GM06990 (cell line): ENCODE results near the gene RNF214.

Experiments
- DNase-seq: peaks from one replicate; pipeline ENCODE4 v3.0.0-alpha.2; 2011; ENCODE audit not compliant: insufficient read length; ENCODE audit errors: extremely low read depth
- H3K27me3 ChIP-seq: replicated peaks from 2 replicates; pipeline ENCODE4 v1.6.0; 2011; ENCODE audit warnings: low read length; ENCODE audit not compliant: control insufficient read depth, insufficient read depth
- H3K36me3 ChIP-seq: 2 replicates; pipeline ENCODE4 v1.5.1; 2011; ENCODE audit warnings: low read length; ENCODE audit not compliant: control insufficient read depth, insufficient read depth
- H3K4me3 ChIP-seq: replicated peaks from 2 replicates; pipeline ENCODE4 v1.5.1; 2011; ENCODE audit warnings: low read depth, mild to moderate bottlenecking, control low read depth, low read length
- TF ChIP-seq, protein P1 (sequence below): IDR thresholded peaks from 2 replicates; pipeline ENCODE4 v1.5.1; 2011; ENCODE audit warnings: low read length, control low read depth, mild to moderate bottlenecking, inconsistent platforms; ENCODE audit not compliant: insufficient read depth, poor library complexity, severe bottlenecking

RNF214 gene

GRCh38 chr11:117313091-117313490 lies 80.6 kb downstream of the RNF214 start:
- no peak for DNase-seq
- Histone ChIP-seq H3K36me3 (no peaks in the 10 kb centered on the region), H3K27me3 (peaks cover 3% of the 10 kb centered on the region), H3K4me3 (no peak overlapping the region)
- TF ChIP-seq, protein P1, sequence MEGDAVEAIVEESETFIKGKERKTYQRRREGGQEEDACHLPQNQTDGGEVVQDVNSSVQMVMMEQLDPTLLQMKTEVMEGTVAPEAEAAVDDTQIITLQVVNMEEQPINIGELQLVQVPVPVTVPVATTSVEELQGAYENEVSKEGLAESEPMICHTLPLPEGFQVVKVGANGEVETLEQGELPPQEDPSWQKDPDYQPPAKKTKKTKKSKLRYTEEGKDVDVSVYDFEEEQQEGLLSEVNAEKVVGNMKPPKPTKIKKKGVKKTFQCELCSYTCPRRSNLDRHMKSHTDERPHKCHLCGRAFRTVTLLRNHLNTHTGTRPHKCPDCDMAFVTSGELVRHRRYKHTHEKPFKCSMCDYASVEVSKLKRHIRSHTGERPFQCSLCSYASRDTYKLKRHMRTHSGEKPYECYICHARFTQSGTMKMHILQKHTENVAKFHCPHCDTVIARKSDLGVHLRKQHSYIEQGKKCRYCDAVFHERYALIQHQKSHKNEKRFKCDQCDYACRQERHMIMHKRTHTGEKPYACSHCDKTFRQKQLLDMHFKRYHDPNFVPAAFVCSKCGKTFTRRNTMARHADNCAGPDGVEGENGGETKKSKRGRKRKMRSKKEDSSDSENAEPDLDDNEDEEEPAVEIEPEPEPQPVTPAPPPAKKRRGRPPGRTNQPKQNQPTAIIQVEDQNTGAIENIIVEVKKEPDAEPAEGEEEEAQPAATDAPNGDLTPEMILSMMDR: no peak

DNA sequence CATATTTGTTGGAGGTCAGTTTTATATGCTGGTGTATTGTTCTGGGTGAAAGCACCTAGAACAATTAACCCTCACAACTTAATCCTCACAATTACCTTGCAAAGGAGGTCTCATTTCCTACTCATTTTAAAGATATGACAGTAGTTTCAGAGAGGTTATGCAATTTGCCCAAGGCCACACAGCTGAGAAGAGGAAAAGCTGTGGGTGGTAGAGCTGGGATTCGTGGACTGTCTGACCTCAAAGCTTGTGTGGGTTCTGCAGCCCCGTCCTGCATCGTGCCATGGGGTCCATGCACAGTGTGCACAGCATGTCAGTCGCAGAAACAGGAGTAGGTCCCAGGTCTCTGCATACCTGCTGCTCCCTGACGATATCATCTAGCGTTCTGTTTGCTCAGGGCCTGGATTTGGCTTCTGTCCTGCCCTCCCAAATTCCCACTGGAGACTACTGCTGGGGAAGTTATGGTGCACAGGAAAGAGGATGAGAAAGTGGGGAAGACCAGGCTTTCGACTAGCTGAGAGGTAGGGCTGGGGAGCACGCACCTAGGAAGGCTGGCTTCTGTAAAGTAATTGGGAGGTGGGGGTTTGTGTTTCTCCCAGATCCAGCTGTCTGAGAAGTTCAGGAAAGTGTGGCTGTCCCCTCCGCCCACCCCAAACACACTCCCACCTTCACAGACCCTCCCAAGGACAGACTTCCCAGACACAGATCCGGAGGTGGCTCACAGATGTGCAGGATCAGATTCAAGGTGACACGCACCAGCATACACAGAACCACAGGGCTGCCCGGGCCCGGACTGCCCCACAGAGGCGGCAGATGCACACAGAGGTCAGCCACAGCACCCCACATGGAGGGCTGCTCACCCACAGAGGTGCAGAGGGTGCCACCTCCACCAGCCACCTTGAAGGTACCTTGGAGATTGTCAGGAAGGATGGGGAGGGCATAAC lies 81.6 kb downstream of the RNF214 start:
- H3K27me3 ChIP-seq: peaks cover 3% of the 10 kb centered on the region
- no peaks in the 10 kb centered on the region for H3K36me3 ChIP-seq
- H3K4me3 ChIP-seq: no peak overlapping the region
- TF ChIP-seq, protein P1: no peak
- DNase-seq: no peak

GRCh38 chr11:117314840-117315239 lies 82.4 kb downstream of the RNF214 start:
- TF ChIP-seq, protein P1: no peak
- Histone ChIP-seq H3K27me3 (peaks cover 3% of the 10 kb centered on the region), H3K36me3 (no peaks in the 10 kb centered on the region), H3K4me3 (no peak overlapping the region)
- DNase-seq: no peak

- DNase-seq: no peak
- peaks cover 3% of the 10 kb centered on the region for H3K27me3 ChIP-seq
- H3K36me3 ChIP-seq: no peaks in the 10 kb centered on the region
- peak overlapping the region; percentile 49 for H3K4me3 ChIP-seq
- TF ChIP-seq, protein P1: no peak
These were observed 83.1 kb downstream of the RNF214 start for GRCh38 chr11:117315285-117316196.

GRCh38 chr11:117316197-117316961 lies 83.9 kb downstream of the RNF214 start, which contains the start of gene BACE1:
Gene BACE1 (minus strand): TSS chr11:117316256. CDS start chr11:117315795, 461 bp downstream.
- no peak for DNase-seq
- no peaks in the 10 kb centered on the region for H3K36me3 ChIP-seq
- TF ChIP-seq, protein P1: no peak
- H3K4me3 ChIP-seq: peak within 1 kb of the TSS; percentile 49
- peaks cover 3% of the 10 kb centered on the region for H3K27me3 ChIP-seq
